Psoas muscle (tissue), 8 donors: Measurements from ENCODE around the gene PSMC3. TPM values are rescaled to one million over a fixed set of nuclear protein-coding genes. Genes with fewer than 3 reads are reported as not detected.

Source experiments
- ATAC-seq, 4 donors: fragments of 200-7000 bp; cut with Tn5 transposase; one replicate each; pipeline ENCODE4 v1.9.1; 2020; ENCODE audit warnings: moderate library complexity in 3 of 4, mild to moderate bottlenecking in 2 of 4
- DNase-seq, 2 donors: peaks; one replicate each; pipeline ENCODE4 v3.0.0-alpha.2; 2020
- H3K27ac ChIP-seq: fragments of 200-600 bp; one replicate; pipeline ENCODE4 v1.8.0; 2022
- H3K27me3 ChIP-seq, 3 donors: fragments of 200-600 bp in 1 of 3; one replicate each; pipeline versions ENCODE4 v1.6.1 to v1.8.0; 2013 to 2022; ENCODE audit warnings: low read length in 2 of 3, mild to moderate bottlenecking in 2 of 3, moderate library complexity in 1 of 3; ENCODE audit not compliant: insufficient read depth in 3 of 3
- H3K36me3 ChIP-seq, 2 donors: fragments of 200-600 bp in 1 of 2; one replicate each; pipeline versions ENCODE4 v1.6.1 to v1.8.0; 2013 to 2022; ENCODE audit warnings: low read depth in 1 of 2, mild to moderate bottlenecking in 1 of 2, moderate library complexity in 1 of 2; ENCODE audit not compliant: insufficient read depth in 1 of 2
- H3K4me1 ChIP-seq: fragments of 200-600 bp; one replicate; pipeline ENCODE4 v1.8.0; 2022
- H3K4me3 ChIP-seq: fragments of 200-600 bp; one replicate; pipeline ENCODE4 v1.8.0; 2022; ENCODE audit warnings: mild to moderate bottlenecking
- H3K9me3 ChIP-seq: fragments of 200-600 bp; one replicate; pipeline ENCODE4 v1.8.0; 2022
- WGBS, 3 donors: extraction: QIAGEN DNeasy Blood & Tissue Kit; methylation state at CpG; one replicate each; pipeline versions ENCODE4 v1.1.6 to v1.1.7; 2013; 5-methylcytosine and 5-hydroxymethylcytosine counted together
- intact Hi-C, 2 donors: fragments of 100-400 bp; cut with DNase I; formaldehyde crosslinking; loops; one replicate each; pipeline versions ENCODE4 v1.11.0 to v1.14.2; 2022
- polyA plus RNA-seq, 3 donors: library from polyadenylated mRNA; stranded (reverse); fragments of 200-250 nt; gene quantifications; one replicate each; pipeline ENCODE4 v1.2.3, GENCODE V29; 2013
- total RNA-seq, 4 donors: library from RNA; stranded (reverse); fragmentation: NEBNext Ultra II Directional in 2 of 4; extraction: Animal tissue kit (Norgen Biotek cat#: 25700) in 2 of 4; gene quantifications; one replicate each; pipeline versions ENCODE4 v1.2.1 to v1.2.4, GENCODE V29; 2021 to 2023
- TF ChIP-seq, protein P1 (sequence below): fragments of 200-600 bp; IDR thresholded peaks from one replicate; pipeline ENCODE4 v1.8.0; 2022; ENCODE audit warnings: antibody characterized with exemption
- donor health status: healthy with polysubstance abuse.
- donor health status: DM: no; HTN: no; CAD: no; lungs with moderate emphysema.
- donor health status: Bipolar disorder and iron deficiency.
- donor health status: healthy.
- donor health status: DM: yes; HTN: yes; CAD: no.
- donor health status: DM: no; HTN: no; CAD: no.
- donor health status: DM: no; HTN: no; CAD: no.
- donor health status: DM: yes; HTN: yes; CAD: no.

Gene PSMC3
- total and polyA plus RNA-seq, 7 donors = 141 to 346 (median 255) TPM

DNA sequence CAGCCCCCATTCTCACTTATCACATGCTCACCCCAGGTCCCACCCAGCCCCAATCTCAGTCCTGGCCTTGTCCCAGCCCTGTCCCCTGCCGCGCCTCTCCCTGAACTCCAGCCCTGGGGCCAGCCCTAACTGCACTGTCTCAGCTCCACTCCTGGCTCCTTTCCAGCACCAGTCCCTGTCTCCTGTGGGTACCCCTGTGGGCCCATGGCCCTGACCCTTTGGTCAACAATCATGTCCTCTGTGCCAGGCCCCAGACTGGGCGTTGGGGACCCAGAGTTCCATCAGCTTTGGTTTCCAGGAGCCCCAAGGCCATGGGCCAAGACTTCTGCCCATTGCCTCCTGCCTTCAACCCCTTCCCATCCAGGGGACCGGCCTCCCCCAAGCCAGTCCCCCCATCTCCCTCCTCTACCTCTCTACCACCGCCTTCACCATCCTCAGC lies 48.6 kb downstream of the PSMC3 start:
- WGBS, 3 donors = 77 to 87% (median 84%) methylated on average over 5 of the region's 5 CpGs
- Histone ChIP-seq H3K4me1 (no peaks in the 10 kb centered on the region), H3K36me3 (no peaks in the 10 kb centered on the region), H3K27ac (peak overlapping the region; percentile 16), H3K9me3 (no peaks in the 10 kb centered on the region), H3K27me3 (no peaks in the 10 kb centered on the region), H3K4me3 (peak overlapping the region; percentile 43)
- ATAC-seq = no peak
- intact Hi-C loops = no loop called here
- TF ChIP-seq, protein P1, sequence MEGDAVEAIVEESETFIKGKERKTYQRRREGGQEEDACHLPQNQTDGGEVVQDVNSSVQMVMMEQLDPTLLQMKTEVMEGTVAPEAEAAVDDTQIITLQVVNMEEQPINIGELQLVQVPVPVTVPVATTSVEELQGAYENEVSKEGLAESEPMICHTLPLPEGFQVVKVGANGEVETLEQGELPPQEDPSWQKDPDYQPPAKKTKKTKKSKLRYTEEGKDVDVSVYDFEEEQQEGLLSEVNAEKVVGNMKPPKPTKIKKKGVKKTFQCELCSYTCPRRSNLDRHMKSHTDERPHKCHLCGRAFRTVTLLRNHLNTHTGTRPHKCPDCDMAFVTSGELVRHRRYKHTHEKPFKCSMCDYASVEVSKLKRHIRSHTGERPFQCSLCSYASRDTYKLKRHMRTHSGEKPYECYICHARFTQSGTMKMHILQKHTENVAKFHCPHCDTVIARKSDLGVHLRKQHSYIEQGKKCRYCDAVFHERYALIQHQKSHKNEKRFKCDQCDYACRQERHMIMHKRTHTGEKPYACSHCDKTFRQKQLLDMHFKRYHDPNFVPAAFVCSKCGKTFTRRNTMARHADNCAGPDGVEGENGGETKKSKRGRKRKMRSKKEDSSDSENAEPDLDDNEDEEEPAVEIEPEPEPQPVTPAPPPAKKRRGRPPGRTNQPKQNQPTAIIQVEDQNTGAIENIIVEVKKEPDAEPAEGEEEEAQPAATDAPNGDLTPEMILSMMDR = no peak
- DNase-seq = no peak

DNA sequence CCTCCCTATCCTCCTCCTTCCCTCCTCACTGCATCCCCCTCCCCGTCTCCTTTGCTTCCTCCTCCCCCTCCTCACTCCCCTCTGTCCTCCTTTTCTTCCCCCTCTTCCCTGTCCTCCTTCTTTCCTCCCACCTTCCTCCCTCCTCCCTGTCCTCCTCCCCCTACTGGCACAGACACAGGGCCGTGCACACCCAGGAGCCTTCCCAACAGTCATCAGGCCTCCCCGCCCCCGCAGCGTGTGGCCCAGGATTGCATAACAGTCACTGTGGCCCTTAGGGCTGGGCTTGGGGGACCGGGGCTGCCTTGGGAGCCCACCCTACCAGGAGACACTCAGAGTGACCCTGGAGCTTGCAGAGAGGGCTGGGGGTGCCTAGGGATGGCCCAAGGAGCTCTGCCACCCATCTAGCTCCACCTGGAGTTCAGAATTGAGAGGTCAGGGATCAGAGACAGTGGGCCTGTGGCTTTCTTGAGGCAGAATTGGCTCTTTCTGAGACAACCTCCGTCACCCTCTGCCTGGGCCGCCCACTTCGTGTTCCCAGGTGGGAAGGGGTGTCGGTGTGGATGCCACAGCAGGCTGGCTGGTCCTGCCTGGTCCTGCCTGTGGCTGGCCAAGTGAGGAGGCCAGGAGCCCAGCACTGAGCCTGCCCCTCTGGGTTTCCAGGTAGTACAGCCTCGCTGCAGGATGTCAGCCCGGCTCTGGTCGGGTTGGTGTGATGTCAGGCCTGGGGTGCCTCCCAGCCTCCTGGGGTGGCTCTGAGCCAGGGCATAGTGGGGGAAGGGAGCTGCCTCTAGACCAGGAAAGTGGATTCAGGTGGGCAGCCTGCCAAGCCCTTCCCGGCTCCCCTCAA lies 49.5 kb downstream of the PSMC3 start:
- intact Hi-C loops = no loop called here
- TF ChIP-seq, protein P1 = no peak
- ATAC-seq (no peak), DNase-seq (peak; percentile 62 to 69)
- Histone ChIP-seq H3K9me3 (no peaks in the 10 kb centered on the region), H3K27me3 (no peaks in the 10 kb centered on the region), H3K36me3 (no peaks in the 10 kb centered on the region), H3K4me1 (no peaks in the 10 kb centered on the region), H3K27ac (no peak overlapping the region), H3K4me3 (peak overlapping the region; percentile 43)
- 67 to 84% (median 71%) methylated on average over 13 to 14 of the region's 14 CpGs for WGBS, 3 donors

DNA sequence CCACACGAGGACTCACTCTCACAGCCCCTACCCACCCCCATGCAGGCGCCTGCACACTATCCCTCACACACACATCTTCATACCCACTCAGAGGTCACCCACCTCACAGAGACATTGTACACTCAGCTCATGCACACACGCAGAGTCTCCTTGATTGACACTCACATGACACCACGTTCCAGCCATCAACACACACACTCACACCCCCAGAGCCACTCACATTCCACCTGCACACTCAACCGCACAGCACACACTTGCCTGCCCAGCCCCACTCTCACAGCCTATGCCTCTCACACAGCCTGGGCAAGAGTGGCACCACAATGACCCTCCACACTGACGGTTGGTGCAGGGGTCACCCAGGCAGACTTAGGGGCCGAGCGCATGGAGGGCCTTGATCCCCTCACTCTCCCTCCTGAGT lies 50.1 kb downstream of the PSMC3 start:
- TF ChIP-seq, protein P1 = no peak
- Histone ChIP-seq H3K36me3 (no peaks in the 10 kb centered on the region), H3K27me3 (no peaks in the 10 kb centered on the region), H3K27ac (no peak overlapping the region), H3K4me3 (peak overlapping the region; percentile 30), H3K4me1 (no peaks in the 10 kb centered on the region), H3K9me3 (no peaks in the 10 kb centered on the region)
- DNase-seq (no peak), ATAC-seq (no peak)
- intact Hi-C loops = no loop called here
- WGBS, 3 donors = 80 to 88% (median 85%) methylated on average over 8 of the region's 8 CpGs

DNA sequence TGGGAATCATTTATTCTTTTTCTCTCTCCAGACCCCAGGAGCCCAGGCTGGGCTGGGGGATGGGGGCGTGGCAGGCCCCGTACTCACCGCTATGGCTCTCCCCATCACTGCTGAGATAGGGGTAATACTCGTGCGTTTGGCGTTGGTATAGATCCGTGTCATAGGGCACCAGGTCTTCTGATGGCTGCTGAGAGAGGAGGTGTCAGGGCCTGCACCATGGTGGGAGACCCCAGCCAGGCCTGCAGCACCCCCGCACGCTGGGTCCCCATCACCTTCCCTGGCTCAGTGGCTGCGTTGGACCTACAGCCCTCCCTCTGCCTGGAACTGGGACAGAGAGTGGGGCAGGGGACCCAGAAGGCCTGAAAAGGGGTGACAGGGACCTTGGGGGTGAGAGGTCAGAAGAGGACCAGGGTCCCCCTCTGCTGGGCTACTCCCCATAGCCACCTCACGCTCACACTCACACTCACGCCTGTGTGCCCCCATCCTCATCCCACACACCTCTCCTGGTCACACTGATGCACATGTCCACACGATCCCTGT lies 50.6 kb downstream of the PSMC3 start:
- H3K9me3 ChIP-seq = no peaks in the 10 kb centered on the region
- no peaks in the 10 kb centered on the region for H3K27me3 ChIP-seq
- DNase-seq (no peak), ATAC-seq (no peak)
- H3K4me3 ChIP-seq = peak overlapping the region; percentile 30
- H3K36me3 ChIP-seq = no peaks in the 10 kb centered on the region
- WGBS, 3 donors = 87 to 94% (median 90%) methylated on average over 13 of the region's 13 CpGs
- intact Hi-C loops = loop anchor here in 1 of 2 donors (2.0 kb wide), 1 partner anchor 79 kb away; no protein-coding TSS in a partner anchor
- H3K27ac ChIP-seq = no peak overlapping the region
- no peaks in the 10 kb centered on the region for H3K4me1 ChIP-seq
- TF ChIP-seq, protein P1 = no peak
